ENCODE measurements around the gene MCHR1. TPM values are rescaled to one million over a fixed set of nuclear protein-coding genes. Genes with fewer than 3 reads are reported as not detected.

The MCHR1 gene
- total RNA-seq, 1 experiment from 2014 or later = not detected

DNA sequence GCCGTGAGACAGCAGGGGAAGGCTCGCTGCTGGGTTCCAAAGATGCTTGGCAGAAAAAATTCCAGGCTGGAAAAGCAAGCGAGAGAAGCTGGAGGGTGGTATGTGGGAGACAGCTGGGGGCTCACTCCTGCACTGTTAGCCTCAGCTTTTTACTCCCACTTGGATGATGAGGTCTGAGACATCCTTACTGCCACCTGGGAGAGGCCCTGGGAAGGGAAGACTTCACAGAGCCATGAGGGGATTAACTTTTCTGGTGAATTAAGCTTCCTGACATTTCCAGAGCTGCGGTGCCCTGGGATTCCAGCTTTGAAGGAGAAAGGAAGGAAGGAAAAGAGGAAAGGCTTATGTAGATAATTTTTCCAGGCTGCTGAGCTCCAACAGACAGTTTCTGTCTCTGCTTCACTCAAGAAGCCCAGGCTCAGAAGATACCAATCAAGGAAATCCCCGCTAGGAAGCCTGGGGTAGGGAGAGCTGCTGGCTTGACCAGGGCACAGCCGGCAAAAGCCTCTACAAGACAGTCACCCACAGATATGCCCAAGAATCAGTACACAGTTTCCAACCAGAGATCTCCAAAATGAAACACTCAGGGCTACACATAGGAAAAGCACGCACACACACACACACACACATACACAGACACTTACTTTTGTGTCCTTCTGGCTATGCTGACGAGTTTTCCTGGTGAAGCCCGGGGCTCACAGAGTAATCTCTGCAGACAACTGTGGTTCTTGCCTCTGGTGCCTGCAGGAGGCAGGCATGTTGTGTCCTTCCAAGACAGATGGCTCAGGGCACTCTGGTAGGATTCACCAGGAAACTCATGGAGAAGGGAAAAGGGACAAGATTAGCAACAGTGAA, 907 bp downstream of the MCHR1 start:
- H3K79me2 ChIP-seq (ENCODE audit: insufficient read depth, low read length) = no peaks in the 10 kb centered on the region
- CTCF ChIA-PET = interaction anchor here (0.8 kb wide), 1 partner anchor 80 kb away, joined by 7 read pairs; no protein-coding TSS in a partner anchor
- peaks cover 0 to 11% of the 10 kb centered on the region in 2 experiments; a peak in 3 of 4 replicates for H3K4me1 ChIP-seq (ENCODE audit: control insufficient read depth in 1 of 2, insufficient read depth in 2 of 2, low read length in 2 of 2)
- no peaks in the 10 kb centered on the region for H3K36me3 ChIP-seq (ENCODE audit: control insufficient read depth in 1 of 2, insufficient read depth in 2 of 2, low read length in 2 of 2)
- H3K4me3 ChIP-seq (replicated peaks in 1 of 2; ENCODE audit: low read depth in 1 of 2, low read length in 2 of 2) = no peak overlapping the region
- H3K9me2 ChIP-seq (ENCODE audit: insufficient read depth) = no peaks in the 10 kb centered on the region
- POLR2A ChIA-PET = no interaction called here
- H3K9ac ChIP-seq (ENCODE audit: low read length) = no peak overlapping the region
- peaks cover 12% of the 10 kb centered on the region; the same call in 1 of the 2 replicates for H3K27me3 ChIP-seq (ENCODE audit: insufficient read depth, low read length)
- H4K20me1 ChIP-seq (ENCODE audit: insufficient read depth) = no peaks in the 10 kb centered on the region
- DNase-seq (ENCODE audit: low read depth, low spot score) (no peak), ATAC-seq (no peak)
- no peak overlapping the region for H2AFZ ChIP-seq (ENCODE audit: low read depth, low read length, poor library complexity, severe bottlenecking)
- no peak overlapping the region for H3K27ac ChIP-seq (ENCODE audit: low read depth, low read length)
- intact Hi-C loops (cut with micrococcal nuclease) = no loop called here
- RAD21 ChIA-PET (ENCODE audit: low non-redundant PET in 1 of 2, low total read pairs in 2 of 2, uncharacterized antibody in 2 of 2, unreplicated experiment in 2 of 2) = no interaction called here
- no peak overlapping the region for H3K4me2 ChIP-seq (ENCODE audit: low read length)
- no TSS peak for BruUV-seq (replicated peaks)
- no peak for TF ChIP-seq EZH2 (IDR thresholded peaks at IDR 0.05)
- TF ChIP-seq, protein P1, sequence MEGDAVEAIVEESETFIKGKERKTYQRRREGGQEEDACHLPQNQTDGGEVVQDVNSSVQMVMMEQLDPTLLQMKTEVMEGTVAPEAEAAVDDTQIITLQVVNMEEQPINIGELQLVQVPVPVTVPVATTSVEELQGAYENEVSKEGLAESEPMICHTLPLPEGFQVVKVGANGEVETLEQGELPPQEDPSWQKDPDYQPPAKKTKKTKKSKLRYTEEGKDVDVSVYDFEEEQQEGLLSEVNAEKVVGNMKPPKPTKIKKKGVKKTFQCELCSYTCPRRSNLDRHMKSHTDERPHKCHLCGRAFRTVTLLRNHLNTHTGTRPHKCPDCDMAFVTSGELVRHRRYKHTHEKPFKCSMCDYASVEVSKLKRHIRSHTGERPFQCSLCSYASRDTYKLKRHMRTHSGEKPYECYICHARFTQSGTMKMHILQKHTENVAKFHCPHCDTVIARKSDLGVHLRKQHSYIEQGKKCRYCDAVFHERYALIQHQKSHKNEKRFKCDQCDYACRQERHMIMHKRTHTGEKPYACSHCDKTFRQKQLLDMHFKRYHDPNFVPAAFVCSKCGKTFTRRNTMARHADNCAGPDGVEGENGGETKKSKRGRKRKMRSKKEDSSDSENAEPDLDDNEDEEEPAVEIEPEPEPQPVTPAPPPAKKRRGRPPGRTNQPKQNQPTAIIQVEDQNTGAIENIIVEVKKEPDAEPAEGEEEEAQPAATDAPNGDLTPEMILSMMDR (IDR thresholded peaks at IDR 0.05 in 2 of 3, conservative IDR thresholded peaks at IDR 0.05 in 1 of 3; ENCODE audit: borderline replicate concordance in 1 of 3, insufficient read depth in 1 of 3, low read depth in 2 of 3, low read length in 2 of 3) = peak in 1 of 3 experiments; percentile 26; a peak in 1 of 6 replicates
- no peaks in the 10 kb centered on the region for H3K9me3 ChIP-seq (ENCODE audit: control insufficient read depth in 1 of 2, insufficient read depth in 1 of 2, low read depth in 1 of 2, low read length in 2 of 2)

DNA sequence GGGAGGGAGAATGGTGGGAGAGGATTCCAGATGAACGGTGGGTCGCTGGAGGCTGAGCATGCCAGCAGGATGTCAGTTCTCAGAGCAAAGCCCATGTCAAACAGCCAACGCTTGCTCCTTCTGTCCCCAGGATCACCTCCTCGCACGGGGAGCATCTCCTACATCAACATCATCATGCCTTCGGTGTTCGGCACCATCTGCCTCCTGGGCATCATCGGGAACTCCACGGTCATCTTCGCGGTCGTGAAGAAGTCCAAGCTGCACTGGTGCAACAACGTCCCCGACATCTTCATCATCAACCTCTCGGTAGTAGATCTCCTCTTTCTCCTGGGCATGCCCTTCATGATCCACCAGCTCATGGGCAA, 1.5 kb downstream of the MCHR1 start:
- no peaks in the 10 kb centered on the region for H3K9me2 ChIP-seq (ENCODE audit: insufficient read depth)
- H3K36me3 ChIP-seq (ENCODE audit: control insufficient read depth in 1 of 2, insufficient read depth in 2 of 2, low read length in 2 of 2) = no peaks in the 10 kb centered on the region
- H3K4me3 ChIP-seq (replicated peaks in 1 of 2; ENCODE audit: low read depth in 1 of 2, low read length in 2 of 2) = no peak overlapping the region
- DNase-seq (ENCODE audit: low read depth, low spot score) (no peak), ATAC-seq (no peak)
- no peak overlapping the region for H3K9ac ChIP-seq (ENCODE audit: low read length)
- H4K20me1 ChIP-seq (ENCODE audit: insufficient read depth) = no peaks in the 10 kb centered on the region
- H3K27ac ChIP-seq (ENCODE audit: low read depth, low read length) = no peak overlapping the region
- peaks cover 12% of the 10 kb centered on the region; the same call in 1 of the 2 replicates for H3K27me3 ChIP-seq (ENCODE audit: insufficient read depth, low read length)
- ChIA-PET CTCF (no interaction called here), RAD21 (ENCODE audit: low non-redundant PET in 1 of 2, low total read pairs in 2 of 2, uncharacterized antibody in 2 of 2, unreplicated experiment in 2 of 2) (no interaction called here), POLR2A (no interaction called here)
- no TSS peak for BruUV-seq (replicated peaks)
- intact Hi-C loops (cut with micrococcal nuclease) = no loop called here
- H2AFZ ChIP-seq (ENCODE audit: low read depth, low read length, poor library complexity, severe bottlenecking) = no peak overlapping the region
- no peaks in the 10 kb centered on the region for H3K79me2 ChIP-seq (ENCODE audit: insufficient read depth, low read length)
- no peak overlapping the region for H3K4me2 ChIP-seq (ENCODE audit: low read length)
- TF ChIP-seq POLR2AphosphoS5 (IDR thresholded peaks at IDR 0.05; ENCODE audit: low read depth, low read length) = no peak
- TF ChIP-seq RAD21 (IDR thresholded peaks at IDR 0.05; ENCODE audit: low read depth) = no peak
- no peak for TF ChIP-seq SP1 (IDR thresholded peaks at IDR 0.05; ENCODE audit: low read depth)
- TF ChIP-seq YY1 (IDR thresholded peaks at IDR 0.05; ENCODE audit: extremely low read depth, insufficient replicate concordance, low read depth, low read length) = no peak
- no peak for TF ChIP-seq EGR1 (IDR thresholded peaks at IDR 0.05; ENCODE audit: low read depth)
- TF ChIP-seq, protein P2, sequence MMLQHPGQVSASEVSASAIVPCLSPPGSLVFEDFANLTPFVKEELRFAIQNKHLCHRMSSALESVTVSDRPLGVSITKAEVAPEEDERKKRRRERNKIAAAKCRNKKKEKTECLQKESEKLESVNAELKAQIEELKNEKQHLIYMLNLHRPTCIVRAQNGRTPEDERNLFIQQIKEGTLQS (IDR thresholded peaks at IDR 0.05) = no peak
- no peak for TF ChIP-seq SIN3A (IDR thresholded peaks at IDR 0.05; ENCODE audit: low read depth)
- no peak for TF ChIP-seq ZFX (IDR thresholded peaks at IDR 0.05)
- TF ChIP-seq, protein P3, sequence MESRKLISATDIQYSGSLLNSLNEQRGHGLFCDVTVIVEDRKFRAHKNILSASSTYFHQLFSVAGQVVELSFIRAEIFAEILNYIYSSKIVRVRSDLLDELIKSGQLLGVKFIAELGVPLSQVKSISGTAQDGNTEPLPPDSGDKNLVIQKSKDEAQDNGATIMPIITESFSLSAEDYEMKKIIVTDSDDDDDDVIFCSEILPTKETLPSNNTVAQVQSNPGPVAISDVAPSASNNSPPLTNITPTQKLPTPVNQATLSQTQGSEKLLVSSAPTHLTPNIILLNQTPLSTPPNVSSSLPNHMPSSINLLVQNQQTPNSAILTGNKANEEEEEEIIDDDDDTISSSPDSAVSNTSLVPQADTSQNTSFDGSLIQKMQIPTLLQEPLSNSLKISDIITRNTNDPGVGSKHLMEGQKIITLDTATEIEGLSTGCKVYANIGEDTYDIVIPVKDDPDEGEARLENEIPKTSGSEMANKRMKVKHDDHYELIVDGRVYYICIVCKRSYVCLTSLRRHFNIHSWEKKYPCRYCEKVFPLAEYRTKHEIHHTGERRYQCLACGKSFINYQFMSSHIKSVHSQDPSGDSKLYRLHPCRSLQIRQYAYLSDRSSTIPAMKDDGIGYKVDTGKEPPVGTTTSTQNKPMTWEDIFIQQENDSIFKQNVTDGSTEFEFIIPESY (IDR thresholded peaks at IDR 0.05; ENCODE audit: extremely low read depth, insufficient replicate concordance, low read length) = no peak
- H3K9me3 ChIP-seq (ENCODE audit: control insufficient read depth in 1 of 2, insufficient read depth in 1 of 2, low read depth in 1 of 2, low read length in 2 of 2) = no peaks in the 10 kb centered on the region
- H3K4me1 ChIP-seq (ENCODE audit: control insufficient read depth in 1 of 2, insufficient read depth in 2 of 2, low read length in 2 of 2) = peaks cover 0 to 11% of the 10 kb centered on the region in 2 experiments; a peak in 3 of 4 replicates
